ENCODE data around the gene SLC24A4.
"Not testable (repeated sequence)": the region's sequence is repeated elsewhere in the genome, so short reads cannot be mapped to it uniquely, and the experiment has no call there.

Gene SLC24A4

GRCh38 chr14:92373336-92373735 lies 50.4 kb downstream of the SLC24A4 start:
- DNase-seq = no peak

DNA sequence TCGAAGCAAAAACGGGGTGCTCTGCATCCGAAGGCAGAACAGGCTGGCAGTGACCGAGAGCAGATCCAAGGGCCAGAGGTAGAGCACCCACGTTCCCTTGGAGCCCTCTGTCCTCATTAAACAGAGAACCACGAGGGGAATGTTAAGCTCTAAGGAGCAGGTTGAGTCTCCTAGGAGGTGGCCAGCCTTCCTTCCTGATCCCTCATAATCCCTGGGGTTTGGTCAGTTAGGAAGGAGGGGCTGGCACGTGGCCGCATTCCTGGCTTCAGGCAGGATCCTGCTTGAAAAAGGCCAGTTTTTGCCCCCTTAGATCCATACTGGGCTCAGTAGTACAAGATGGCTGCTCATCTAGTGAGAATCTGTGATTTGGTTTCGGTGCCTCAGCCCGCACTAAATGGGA lies 57.2 kb downstream of the SLC24A4 start:
- no peak for DNase-seq

DNA sequence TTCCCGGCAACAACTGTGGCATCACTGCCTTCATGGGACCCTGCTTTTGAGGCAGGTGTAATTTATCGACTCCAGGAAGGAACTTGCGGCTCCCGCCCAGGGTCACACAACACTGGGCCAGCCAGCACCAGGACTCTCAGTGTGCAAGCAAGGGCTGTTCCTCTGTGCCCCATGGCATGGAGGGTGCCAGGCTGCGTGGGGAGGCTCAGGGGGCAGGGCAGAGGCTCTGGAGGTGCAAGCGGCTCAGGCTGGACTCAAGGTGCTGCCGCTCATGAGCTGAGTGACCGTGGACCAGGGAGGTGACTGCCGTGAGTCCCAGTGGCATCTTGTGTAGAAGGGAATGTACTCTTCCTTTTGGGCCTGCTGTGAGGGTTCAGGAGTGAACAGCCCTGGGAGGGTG lies 57.6 kb downstream of the SLC24A4 start:
- no peak for DNase-seq

GRCh38 chr14:92382677-92383076 lies 59.7 kb downstream of the SLC24A4 start:
- DNase-seq = no peak

DNA sequence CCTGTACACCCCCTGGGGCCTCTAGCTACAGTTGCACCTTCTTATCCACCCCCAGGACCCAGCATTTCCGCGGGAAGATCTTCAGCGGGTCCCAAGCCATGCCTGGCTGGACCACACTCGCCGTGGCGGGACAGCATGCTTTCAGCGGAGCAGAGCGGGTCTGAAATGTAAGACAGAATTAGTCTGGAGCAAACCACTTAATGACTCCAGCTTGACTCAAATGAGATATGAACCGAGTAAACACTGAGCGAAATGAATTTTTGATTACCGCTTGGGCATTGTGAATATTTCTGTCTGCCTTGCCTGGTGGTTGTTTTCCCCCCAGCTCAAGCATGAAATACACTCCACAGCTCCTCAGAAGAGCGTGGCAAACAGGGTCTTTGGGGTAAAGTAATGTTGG lies 60.8 kb downstream of the SLC24A4 start:
- no peak for DNase-seq

DNA sequence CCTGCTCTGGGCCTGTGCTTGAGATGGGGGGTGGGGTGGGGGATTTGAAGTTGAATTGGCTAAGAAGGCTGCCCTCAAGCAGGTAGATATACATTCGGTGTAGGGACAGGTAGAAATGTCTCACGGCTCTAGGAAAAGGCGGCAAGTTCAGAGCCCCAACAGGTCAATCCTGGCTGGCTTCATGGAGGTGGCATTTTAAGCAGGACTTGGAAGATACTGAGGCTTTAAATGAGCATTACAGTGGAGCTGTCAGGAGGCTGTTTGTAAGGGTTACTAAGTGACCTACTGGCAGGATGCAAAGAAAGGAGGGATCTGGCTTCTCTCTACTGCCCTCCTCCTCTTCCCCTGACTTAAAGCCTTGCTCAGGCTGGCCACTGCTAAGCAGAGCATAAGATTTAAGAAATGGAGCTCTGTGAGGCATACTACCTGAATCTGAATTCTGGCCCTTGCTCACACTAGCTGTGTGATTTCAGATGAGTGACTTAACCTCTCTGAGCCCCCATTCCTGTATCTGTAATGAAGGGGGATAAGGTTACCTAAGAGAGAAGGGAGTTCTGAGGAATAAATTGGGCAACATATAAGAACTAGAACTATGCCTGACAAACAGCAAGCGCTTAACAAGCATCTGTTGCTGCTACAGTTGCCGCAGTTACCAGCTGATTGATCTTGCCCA lies 61.6 kb downstream of the SLC24A4 start:
- no peak for DNase-seq

- DNase-seq = no peak
Measured at GRCh38 chr14:92385561-92385960, 62.6 kb downstream of the SLC24A4 start.

- DNase-seq = no peak
Measured at GRCh38 chr14:92386165-92386564, 63.2 kb downstream of the SLC24A4 start.

- DNase-seq = no peak
Measured at GRCh38 chr14:92386637-92387036, 63.7 kb downstream of the SLC24A4 start.

GRCh38 chr14:92387578-92387977 lies 64.6 kb downstream of the SLC24A4 start:
- DNase-seq = no peak

DNA sequence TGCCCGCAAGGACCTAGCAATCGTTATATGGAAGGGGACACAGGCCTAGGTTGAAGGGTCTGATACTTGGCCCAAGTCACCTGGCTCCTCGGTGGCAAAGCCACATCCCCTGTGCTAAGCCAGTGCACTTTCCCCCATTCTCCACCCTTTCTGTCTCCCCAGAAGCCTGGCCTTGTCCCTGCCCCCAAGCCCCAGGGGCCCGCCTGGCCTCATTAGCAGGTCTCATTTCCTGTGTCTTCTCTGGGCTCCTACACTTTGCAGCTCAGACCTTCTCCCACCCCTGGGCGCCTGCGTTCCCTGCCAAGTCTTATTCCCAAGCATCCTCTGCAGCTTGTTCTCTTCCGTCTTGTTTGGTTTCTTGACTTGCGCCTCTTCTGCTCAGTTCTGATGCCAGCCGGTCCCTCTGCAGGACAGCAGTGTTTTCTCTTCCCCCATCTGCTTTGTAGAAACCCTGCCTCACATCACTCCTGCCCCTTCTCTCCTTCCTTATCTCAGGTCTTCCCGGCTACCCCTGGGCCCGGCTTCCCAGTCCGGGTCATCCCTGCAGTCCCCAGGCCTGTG lies 66.7 kb downstream of the SLC24A4 start:
- DNase-seq = no peak

- no peak for DNase-seq
Measured at GRCh38 chr14:92391726-92392125, 68.8 kb downstream of the SLC24A4 start.

DNA sequence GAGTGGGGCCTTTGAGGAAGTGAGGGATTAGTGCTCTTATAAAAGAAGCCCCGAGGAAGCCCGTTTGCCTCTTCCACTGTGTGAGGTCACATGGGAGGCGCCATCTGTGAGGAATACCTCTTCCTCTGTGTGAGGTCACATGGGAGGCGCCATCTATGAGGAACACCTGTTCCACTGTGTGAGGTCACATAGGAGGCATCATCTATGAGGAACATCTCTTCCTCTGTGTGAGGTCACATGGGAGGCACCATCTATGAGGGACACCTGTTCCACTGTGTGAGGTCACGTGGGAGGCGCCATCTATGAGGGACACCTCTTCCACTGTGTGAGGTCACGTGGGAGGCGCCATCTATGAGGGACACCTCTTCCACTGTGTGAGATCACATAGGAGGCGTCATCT lies 69.7 kb downstream of the SLC24A4 start:
- DNase-seq = no peak

DNA sequence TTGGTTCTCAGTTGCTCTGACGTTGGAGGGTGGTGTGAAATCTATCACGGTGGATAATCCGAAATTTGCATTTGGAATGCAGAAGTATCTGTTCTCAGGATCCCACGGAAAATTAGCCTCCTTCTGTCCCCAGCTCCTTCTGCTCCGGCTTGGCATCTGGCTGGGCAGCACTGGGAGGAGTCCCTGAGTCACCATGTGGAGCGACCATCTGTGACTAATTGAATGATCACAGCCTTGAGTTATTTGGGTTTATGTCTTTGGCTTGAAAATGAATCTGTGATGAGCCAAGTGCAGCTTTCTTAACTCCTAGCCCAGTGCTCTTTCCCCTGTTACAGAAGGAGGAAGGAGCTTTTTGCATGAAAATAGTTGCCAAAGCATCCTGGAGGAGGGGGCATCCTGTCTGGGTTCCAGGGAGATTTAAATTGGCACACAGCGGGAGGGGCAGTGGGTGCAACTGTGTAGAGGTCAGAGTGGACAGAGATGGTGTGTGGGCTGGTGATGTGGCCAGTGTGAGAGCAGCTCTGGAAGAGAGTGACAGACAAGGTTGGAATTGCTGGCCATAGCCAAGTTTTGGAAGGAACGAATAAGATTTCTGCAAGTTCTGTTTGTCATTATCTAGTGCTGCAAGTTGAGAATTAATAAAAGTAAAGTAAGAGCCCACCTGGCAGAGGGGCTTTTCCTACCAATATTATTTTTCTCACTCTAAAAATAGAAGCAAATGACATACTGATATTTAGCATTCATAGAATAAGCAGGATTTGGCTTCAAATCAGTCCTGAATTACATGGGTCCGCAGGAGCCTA lies 74.4 kb downstream of the SLC24A4 start:
- no peak for DNase-seq

DNA sequence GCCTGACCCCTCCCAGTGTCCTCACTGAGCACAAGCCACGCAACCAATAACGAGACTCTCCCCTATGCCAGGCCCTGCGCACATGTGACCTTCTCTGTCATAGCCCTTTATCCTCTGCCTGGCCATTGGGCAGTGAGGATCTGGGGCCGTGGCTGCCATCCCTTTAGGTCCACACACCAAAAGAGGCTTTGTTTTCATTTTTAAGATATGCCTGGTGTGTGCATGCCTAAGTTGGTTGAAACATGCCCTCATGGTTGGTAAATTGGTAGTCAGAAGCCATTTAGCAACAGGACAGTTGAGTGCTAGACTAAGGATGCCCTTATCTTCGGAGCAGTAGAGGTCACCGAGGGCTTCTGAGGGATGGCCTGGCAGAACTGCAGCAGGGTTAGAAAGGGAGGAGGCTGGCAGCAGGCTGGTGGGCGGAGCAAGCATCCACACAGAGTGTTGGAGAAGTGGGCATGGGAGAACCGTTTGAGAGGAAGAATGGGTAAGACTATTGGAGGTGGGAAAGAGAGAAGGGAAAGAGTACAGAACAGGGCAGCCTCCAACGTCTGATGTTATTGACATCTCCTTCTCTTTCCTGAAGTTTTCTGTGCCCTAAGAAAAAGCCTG lies 75.1 kb downstream of the SLC24A4 start:
- no peak for DNase-seq

DNA sequence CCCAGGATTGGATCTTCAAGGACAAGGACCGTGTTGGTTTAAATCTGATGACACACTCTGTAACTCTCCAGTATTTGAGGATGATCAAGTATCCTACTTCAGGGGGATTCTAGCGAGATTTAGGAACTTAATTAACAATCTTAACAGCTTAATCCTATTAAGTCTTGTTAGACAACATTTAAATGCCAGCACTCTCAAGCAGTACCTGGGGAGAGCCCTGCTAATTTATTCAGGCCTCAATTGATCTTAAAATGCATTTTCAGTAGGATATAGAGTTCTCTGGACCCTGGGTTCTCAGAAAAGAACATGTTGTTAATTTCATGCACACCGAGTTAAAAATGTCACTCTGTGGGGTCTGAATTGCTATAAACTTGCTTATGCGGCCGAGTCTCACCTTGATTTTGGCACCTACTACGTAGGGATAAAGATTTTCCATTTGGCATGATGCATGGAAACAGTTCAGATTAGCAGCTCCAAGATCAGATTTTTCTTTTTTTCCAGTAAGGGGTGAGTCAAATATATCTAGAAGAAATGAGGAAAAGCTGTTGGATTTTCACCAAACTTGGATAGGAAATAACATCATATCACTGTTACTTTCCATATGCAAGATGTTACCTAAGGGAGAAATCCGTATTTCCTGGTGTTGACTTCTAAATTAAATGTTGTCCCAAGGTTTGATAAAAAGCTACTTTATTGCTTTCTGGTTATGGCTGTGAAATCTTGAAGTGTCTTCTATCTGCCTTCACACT lies 76.1 kb downstream of the SLC24A4 start:
- DNase-seq = no peak

- no peak for DNase-seq
Measured at GRCh38 chr14:92400579-92401444, 77.8 kb downstream of the SLC24A4 start.

DNA sequence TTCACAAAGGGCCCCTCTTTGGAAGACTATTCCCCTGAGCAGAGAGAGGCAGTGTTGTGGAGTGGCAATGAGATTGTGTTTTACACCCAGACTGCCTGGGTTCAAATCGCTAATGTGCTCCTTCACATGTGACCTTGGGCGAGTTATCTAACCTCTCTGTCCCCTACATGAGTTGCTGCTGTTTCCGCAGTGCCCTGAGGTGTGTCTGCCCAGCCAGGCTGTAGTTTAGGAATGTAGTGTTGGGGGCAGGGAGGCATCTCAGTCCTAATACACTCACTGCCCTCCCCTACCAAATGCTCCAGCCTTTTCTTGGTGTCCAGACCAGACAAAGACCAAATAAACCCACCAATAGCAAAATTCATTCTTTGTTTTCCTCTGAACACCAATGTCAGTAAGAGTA lies 78.6 kb downstream of the SLC24A4 start:
- no peak for DNase-seq

GRCh38 chr14:92402500-92402899 lies 79.5 kb downstream of the SLC24A4 start:
- DNase-seq = not testable (repeated sequence)

DNA sequence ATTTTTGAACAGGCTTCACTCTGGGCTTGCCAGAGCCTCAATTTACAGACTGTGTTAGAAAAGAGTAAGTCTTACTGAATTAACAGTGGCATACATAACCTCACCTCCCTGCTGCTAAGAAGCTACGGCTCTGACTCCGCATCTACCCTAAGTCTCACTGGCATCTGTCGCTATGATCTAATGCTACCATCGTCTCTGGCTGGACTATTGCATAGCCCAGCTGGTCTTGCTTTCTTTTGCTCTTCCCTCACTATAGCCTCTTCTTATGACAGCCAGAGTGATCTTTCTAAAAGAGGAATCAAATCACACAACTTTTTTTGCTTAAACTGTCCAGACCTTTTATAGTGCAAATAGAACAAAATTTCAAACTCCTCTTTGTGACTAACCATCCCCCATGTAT lies 81.1 kb downstream of the SLC24A4 start:
- no peak for DNase-seq

DNA sequence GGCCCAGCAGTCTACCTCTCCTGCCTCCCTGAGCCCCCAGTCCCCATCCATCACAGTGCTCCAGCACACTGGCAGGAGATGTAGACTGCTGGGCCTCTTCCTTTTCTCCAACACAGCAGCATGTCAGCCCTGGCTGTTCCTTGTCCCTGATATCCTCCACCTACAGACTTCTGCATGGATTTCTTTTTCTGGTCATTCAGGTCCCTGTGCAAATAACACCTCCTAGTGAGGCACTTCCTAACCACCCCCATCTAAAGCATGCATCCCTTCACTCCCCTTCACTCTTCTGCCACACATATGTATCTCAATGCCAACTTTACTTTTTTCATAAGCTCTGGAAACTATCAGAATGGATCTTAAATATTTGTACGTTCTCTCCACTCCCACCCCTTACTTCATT lies 81.5 kb downstream of the SLC24A4 start:
- no peak for DNase-seq

GRCh38 chr14:92404938-92405337 lies 82.0 kb downstream of the SLC24A4 start:
- DNase-seq = no peak

All from COR-L47 (cell line).